HL-60 (cell line): ENCODE data around the gene ADPRH.

Experiments used
- POLR2AphosphoS5 ChIP-seq: IDR thresholded peaks from 2 replicates; pipeline ENCODE4 v1.6.1; 2012; ENCODE audit warnings: low read depth
- TF ChIP-seq, protein P1 (sequence below): IDR thresholded peaks from one replicate; pipeline ENCODE4 v1.5.1; 2011; ENCODE audit warnings: low read length, control low read depth, inconsistent platforms; ENCODE audit not compliant: insufficient read depth

GRCh38 chr3:119558626-119559317 is 20.5 kb upstream of the ADPRH start:
- no peak for TF ChIP-seq POLR2AphosphoS5
- TF ChIP-seq, protein P1, sequence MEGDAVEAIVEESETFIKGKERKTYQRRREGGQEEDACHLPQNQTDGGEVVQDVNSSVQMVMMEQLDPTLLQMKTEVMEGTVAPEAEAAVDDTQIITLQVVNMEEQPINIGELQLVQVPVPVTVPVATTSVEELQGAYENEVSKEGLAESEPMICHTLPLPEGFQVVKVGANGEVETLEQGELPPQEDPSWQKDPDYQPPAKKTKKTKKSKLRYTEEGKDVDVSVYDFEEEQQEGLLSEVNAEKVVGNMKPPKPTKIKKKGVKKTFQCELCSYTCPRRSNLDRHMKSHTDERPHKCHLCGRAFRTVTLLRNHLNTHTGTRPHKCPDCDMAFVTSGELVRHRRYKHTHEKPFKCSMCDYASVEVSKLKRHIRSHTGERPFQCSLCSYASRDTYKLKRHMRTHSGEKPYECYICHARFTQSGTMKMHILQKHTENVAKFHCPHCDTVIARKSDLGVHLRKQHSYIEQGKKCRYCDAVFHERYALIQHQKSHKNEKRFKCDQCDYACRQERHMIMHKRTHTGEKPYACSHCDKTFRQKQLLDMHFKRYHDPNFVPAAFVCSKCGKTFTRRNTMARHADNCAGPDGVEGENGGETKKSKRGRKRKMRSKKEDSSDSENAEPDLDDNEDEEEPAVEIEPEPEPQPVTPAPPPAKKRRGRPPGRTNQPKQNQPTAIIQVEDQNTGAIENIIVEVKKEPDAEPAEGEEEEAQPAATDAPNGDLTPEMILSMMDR, result no peak
